ENCODE data around the gene KCNK10. TPM values are rescaled to one million over a fixed set of nuclear protein-coding genes. Genes with fewer than 3 reads are reported as not detected.

Gene KCNK10
- total RNA-seq, 4 donors from 2014 or later, result not detected

DNA sequence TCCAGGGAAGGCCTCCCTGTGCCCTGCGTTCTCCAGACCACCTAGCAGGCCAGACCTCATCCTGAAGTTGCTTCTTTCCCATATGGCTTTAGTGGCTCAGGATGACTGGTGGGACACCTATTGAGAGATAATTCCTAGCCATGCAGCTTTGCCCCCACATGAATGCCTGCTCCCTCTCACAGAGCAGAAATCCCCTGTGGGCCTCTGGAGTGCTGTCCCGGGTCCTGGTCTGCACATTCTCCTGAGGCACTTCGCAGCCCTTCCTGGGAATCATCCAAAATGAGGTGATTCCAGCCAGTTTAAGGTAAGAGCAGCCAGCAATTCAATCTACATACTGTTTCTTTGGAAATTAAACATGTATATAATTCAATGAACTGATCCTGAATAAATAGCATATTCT is 182.2 kb downstream of the KCNK10 start:
- TF ChIP-seq, protein P1, sequence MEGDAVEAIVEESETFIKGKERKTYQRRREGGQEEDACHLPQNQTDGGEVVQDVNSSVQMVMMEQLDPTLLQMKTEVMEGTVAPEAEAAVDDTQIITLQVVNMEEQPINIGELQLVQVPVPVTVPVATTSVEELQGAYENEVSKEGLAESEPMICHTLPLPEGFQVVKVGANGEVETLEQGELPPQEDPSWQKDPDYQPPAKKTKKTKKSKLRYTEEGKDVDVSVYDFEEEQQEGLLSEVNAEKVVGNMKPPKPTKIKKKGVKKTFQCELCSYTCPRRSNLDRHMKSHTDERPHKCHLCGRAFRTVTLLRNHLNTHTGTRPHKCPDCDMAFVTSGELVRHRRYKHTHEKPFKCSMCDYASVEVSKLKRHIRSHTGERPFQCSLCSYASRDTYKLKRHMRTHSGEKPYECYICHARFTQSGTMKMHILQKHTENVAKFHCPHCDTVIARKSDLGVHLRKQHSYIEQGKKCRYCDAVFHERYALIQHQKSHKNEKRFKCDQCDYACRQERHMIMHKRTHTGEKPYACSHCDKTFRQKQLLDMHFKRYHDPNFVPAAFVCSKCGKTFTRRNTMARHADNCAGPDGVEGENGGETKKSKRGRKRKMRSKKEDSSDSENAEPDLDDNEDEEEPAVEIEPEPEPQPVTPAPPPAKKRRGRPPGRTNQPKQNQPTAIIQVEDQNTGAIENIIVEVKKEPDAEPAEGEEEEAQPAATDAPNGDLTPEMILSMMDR (IDR thresholded peaks at IDR 0.05), result no peak
- DNase-seq (ENCODE audit: low spot score) (no peak), ATAC-seq (ENCODE audit: low FRiP score) (no peak)

DNA sequence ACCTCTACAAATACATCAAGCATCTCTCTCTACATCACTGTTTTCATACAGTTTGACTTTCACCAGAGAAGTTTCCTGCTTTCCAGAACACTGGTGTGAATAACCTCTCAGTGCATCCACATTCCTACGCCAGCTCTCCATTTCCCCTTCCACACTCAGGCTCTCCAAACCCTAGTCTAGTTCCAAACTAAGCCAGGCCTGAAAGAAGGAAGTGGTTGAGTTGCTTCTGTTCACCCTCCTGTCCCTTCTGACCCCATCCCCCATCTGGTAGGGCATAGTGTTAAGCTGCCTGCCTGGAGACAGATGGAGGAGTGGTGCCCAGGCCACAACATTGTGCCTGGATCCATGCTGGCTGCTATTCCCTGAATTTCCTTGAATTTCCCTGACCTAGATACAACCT is 185.7 kb downstream of the KCNK10 start:
- TF ChIP-seq, protein P1 (IDR thresholded peaks at IDR 0.05), result no peak
- ATAC-seq (ENCODE audit: low FRiP score), result no peak
- no peak for DNase-seq (ENCODE audit: low spot score)

Other genes with a start within 250 kb of the KCNK10 start
- gene SPATA7, start 62.4 kb upstream of the KCNK10 start, total RNA-seq, result 10 to 100 TPM in 3 of 4 donors, 1 to 10 TPM in 1; 7.9 to 23.0 (median 14.6) TPM
- 10 to 100 TPM in 3 of 4 donors, 1 to 10 TPM in 1; 9.1 to 19.7 (median 14.8) TPM for gene PTPN21, start 231.7 kb upstream of the KCNK10 start, total RNA-seq
- gene ZC3H14, start 239.8 kb upstream of the KCNK10 start, total RNA-seq, result 10 to 100 TPM; 66.2 to 72.8 (median 69.5) TPM